HEK293 (cell line): ENCODE measurements around the gene BRD8.

ENCODE experiments used
- IKZF3 ChIP-seq: fragments of 450-650 bp; IDR thresholded peaks from 2 replicates; pipeline ENCODE4 v1.5.0; 2018; ENCODE audit warnings: missing biosample characterization, mild to moderate bottlenecking, missing genetic modification characterization, moderate library complexity
- KLF9 ChIP-seq: fragments of 450-650 bp; formaldehyde crosslinking; IDR thresholded peaks from 2 replicates; pipeline ENCODE4 v1.5.1; 2016; ENCODE audit warnings: missing biosample characterization, missing genetic modification characterization, low read depth
- YY1 ChIP-seq: fragments of 450-650 bp; formaldehyde crosslinking; IDR thresholded peaks from 2 replicates; pipeline ENCODE4 v1.5.1; 2018; ENCODE audit warnings: missing biosample characterization, missing genetic modification characterization
- ZBTB7A ChIP-seq: fragments of 450-650 bp; formaldehyde crosslinking; IDR thresholded peaks from 2 replicates; pipeline ENCODE4 v1.5.1; 2016; ENCODE audit warnings: low read depth, missing biosample characterization, missing genetic modification characterization
- ZFP69B ChIP-seq: fragments of 450-650 bp; formaldehyde crosslinking; IDR thresholded peaks from 2 replicates; pipeline ENCODE4 v1.5.1; 2016; ENCODE audit warnings: missing biosample characterization, missing genetic modification characterization
- ZNF10 ChIP-seq: fragments of 450-650 bp; formaldehyde crosslinking; IDR thresholded peaks from 2 replicates; pipeline ENCODE4 v1.5.1; 2017; ENCODE audit warnings: missing biosample characterization, missing genetic modification characterization
- ZNF157 ChIP-seq: fragments of 450-650 bp; formaldehyde crosslinking; IDR thresholded peaks from 2 replicates; pipeline ENCODE4 v1.5.1; 2016; ENCODE audit warnings: missing biosample characterization, missing genetic modification characterization
- ZNF335 ChIP-seq: fragments of 450-650 bp; formaldehyde crosslinking; conservative IDR thresholded peaks from 2 replicates; pipeline ENCODE4 v1.5.1; 2016; ENCODE audit warnings: missing biosample characterization, missing genetic modification characterization
- ZNF426 ChIP-seq: fragments of 450-650 bp; formaldehyde crosslinking; IDR thresholded peaks from 2 replicates; pipeline ENCODE4 v1.5.1; 2017; ENCODE audit warnings: missing biosample characterization, missing genetic modification characterization, mild to moderate bottlenecking, inconsistent platforms, moderate library complexity
- ZNF561 ChIP-seq: fragments of 450-650 bp; IDR thresholded peaks from 2 replicates; pipeline ENCODE4 v1.5.1; 2018; ENCODE audit warnings: missing biosample characterization, missing genetic modification characterization, borderline replicate concordance
- ZNF580 ChIP-seq: fragments of 450-650 bp; formaldehyde crosslinking; IDR thresholded peaks from 2 replicates; pipeline ENCODE4 v1.5.1; 2016; ENCODE audit warnings: missing biosample characterization, missing genetic modification characterization
- ZNF624 ChIP-seq: fragments of 450-650 bp; formaldehyde crosslinking; IDR thresholded peaks from 2 replicates; pipeline ENCODE4 v1.5.1; 2017; ENCODE audit warnings: missing biosample characterization, missing genetic modification characterization
- ZNF639 ChIP-seq: fragments of 450-650 bp; formaldehyde crosslinking; IDR thresholded peaks from 2 replicates; pipeline ENCODE4 v1.5.1; 2016; ENCODE audit warnings: missing biosample characterization, missing genetic modification characterization
- ZNF670 ChIP-seq: fragments of 450-650 bp; formaldehyde crosslinking; IDR thresholded peaks from 2 replicates; pipeline ENCODE4 v1.5.1; 2016; ENCODE audit warnings: missing biosample characterization, missing genetic modification characterization, low read depth
- ZNF704 ChIP-seq: fragments of 450-650 bp; formaldehyde crosslinking; IDR thresholded peaks from 2 replicates; pipeline ENCODE4 v1.5.1; 2016; ENCODE audit warnings: missing biosample characterization, missing genetic modification characterization
- ZNF747 ChIP-seq: fragments of 450-650 bp; formaldehyde crosslinking; IDR thresholded peaks from 2 replicates; pipeline ENCODE4 v1.5.1; 2016; ENCODE audit warnings: missing biosample characterization, missing genetic modification characterization
- ZNF792 ChIP-seq: fragments of 450-650 bp; formaldehyde crosslinking; IDR thresholded peaks from 2 replicates; pipeline ENCODE4 v1.5.1; 2016; ENCODE audit warnings: missing biosample characterization, missing genetic modification characterization
- ZSCAN23 ChIP-seq: fragments of 450-650 bp; formaldehyde crosslinking; IDR thresholded peaks from 2 replicates; pipeline ENCODE4 v1.5.1; 2016; ENCODE audit warnings: missing biosample characterization, missing genetic modification characterization
- TF ChIP-seq, protein P1 (sequence below): fragments of 450-650 bp; formaldehyde crosslinking; IDR thresholded peaks from 2 replicates; pipeline ENCODE4 v1.5.1; 2016; ENCODE audit warnings: missing biosample characterization, missing genetic modification characterization
- TF ChIP-seq, protein P2 (sequence below): fragments of 450-650 bp; formaldehyde crosslinking; conservative IDR thresholded peaks from 2 replicates; pipeline ENCODE4 v1.5.1; 2016; ENCODE audit warnings: low read depth, missing biosample characterization, missing genetic modification characterization
- TF ChIP-seq, protein P3 (sequence below): fragments of 450-650 bp; formaldehyde crosslinking; IDR thresholded peaks from 2 replicates; pipeline ENCODE4 v1.5.1; 2017; ENCODE audit warnings: missing biosample characterization, mild to moderate bottlenecking, missing genetic modification characterization, moderate library complexity
- TF ChIP-seq, protein P4 (sequence below): fragments of 450-650 bp; formaldehyde crosslinking; IDR thresholded peaks from 2 replicates; pipeline ENCODE4 v1.5.1; 2017; ENCODE audit warnings: missing biosample characterization, missing genetic modification characterization
- TF ChIP-seq, protein P5 (sequence below): fragments of 450-650 bp; formaldehyde crosslinking; IDR thresholded peaks from 2 replicates; pipeline ENCODE4 v1.5.0; 2017; ENCODE audit warnings: missing biosample characterization, missing genetic modification characterization, borderline replicate concordance
- TF ChIP-seq, protein P6 (sequence below): fragments of 450-650 bp; formaldehyde crosslinking; IDR thresholded peaks from 2 replicates; pipeline ENCODE4 v1.5.1; 2016; ENCODE audit warnings: missing biosample characterization, missing genetic modification characterization

Gene BRD8

GRCh38 chr5:138178516-138179276 lies at the start of gene BRD8, which contains the start of gene KIF20A (continued):
- TF ChIP-seq, protein P1, sequence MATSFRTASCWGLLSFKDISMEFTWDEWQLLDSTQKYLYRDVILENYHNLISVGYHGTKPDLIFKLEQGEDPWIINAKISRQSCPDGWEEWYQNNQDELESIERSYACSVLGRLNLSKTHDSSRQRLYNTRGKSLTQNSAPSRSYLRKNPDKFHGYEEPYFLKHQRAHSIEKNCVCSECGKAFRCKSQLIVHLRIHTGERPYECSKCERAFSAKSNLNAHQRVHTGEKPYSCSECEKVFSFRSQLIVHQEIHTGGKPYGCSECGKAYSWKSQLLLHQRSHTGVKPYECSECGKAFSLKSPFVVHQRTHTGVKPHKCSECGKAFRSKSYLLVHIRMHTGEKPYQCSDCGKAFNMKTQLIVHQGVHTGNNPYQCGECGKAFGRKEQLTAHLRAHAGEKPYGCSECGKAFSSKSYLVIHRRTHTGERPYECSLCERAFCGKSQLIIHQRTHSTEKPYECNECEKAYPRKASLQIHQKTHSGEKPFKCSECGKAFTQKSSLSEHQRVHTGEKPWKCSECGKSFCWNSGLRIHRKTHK (tag by site-specific recombination) = no peak
- no peak for TF ChIP-seq ZNF747 (tag by site-specific recombination)
- no peak for TF ChIP-seq ZNF704 (tag by site-specific recombination)
- no peak for TF ChIP-seq ZNF561 (tag by site-specific recombination)
- TF ChIP-seq, protein P2, sequence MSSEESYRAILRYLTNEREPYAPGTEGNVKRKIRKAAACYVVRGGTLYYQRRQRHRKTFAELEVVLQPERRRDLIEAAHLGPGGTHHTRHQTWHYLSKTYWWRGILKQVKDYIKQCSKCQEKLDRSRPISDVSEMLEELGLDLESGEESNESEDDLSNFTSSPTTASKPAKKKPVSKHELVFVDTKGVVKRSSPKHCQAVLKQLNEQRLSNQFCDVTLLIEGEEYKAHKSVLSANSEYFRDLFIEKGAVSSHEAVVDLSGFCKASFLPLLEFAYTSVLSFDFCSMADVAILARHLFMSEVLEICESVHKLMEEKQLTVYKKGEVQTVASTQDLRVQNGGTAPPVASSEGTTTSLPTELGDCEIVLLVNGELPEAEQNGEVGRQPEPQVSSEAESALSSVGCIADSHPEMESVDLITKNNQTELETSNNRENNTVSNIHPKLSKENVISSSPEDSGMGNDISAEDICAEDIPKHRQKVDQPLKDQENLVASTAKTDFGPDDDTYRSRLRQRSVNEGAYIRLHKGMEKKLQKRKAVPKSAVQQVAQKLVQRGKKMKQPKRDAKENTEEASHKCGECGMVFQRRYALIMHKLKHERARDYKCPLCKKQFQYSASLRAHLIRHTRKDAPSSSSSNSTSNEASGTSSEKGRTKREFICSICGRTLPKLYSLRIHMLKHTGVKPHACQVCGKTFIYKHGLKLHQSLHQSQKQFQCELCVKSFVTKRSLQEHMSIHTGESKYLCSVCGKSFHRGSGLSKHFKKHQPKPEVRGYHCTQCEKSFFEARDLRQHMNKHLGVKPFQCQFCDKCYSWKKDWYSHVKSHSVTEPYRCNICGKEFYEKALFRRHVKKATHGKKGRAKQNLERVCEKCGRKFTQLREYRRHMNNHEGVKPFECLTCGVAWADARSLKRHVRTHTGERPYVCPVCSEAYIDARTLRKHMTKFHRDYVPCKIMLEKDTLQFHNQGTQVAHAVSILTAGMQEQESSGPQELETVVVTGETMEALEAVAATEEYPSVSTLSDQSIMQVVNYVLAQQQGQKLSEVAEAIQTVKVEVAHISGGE (tag by site-specific recombination) = peak; percentile 7; the same call in 1 of the 2 replicates
- TF ChIP-seq YY1 (tag by site-specific recombination) = peak; percentile 88
- TF ChIP-seq ZNF639 (tag by site-specific recombination) = peak; percentile 35
- peak; percentile 37; the same call in 1 of the 2 replicates for TF ChIP-seq ZFP69B (tag by site-specific recombination)
- TF ChIP-seq, protein P3, sequence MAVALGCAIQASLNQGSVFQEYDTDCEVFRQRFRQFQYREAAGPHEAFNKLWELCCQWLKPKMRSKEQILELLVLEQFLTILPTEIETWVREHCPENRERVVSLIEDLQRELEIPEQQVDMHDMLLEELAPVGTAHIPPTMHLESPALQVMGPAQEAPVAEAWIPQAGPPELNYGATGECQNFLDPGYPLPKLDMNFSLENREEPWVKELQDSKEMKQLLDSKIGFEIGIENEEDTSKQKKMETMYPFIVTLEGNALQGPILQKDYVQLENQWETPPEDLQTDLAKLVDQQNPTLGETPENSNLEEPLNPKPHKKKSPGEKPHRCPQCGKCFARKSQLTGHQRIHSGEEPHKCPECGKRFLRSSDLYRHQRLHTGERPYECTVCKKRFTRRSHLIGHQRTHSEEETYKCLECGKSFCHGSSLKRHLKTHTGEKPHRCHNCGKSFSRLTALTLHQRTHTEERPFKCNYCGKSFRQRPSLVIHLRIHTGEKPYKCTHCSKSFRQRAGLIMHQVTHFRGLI = peak; percentile 43; the same call in 1 of the 2 replicates
- no peak for TF ChIP-seq ZBTB7A (tag by site-specific recombination)
- TF ChIP-seq, protein P4, sequence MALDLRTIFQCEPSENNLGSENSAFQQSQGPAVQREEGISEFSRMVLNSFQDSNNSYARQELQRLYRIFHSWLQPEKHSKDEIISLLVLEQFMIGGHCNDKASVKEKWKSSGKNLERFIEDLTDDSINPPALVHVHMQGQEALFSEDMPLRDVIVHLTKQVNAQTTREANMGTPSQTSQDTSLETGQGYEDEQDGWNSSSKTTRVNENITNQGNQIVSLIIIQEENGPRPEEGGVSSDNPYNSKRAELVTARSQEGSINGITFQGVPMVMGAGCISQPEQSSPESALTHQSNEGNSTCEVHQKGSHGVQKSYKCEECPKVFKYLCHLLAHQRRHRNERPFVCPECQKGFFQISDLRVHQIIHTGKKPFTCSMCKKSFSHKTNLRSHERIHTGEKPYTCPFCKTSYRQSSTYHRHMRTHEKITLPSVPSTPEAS = no peak
- no peak for TF ChIP-seq ZNF792 (tag by site-specific recombination)
- peak; percentile 95 for TF ChIP-seq IKZF3 (tag by site-specific recombination)
- TF ChIP-seq ZNF157 (tag by site-specific recombination) = no peak
- TF ChIP-seq, protein P5, sequence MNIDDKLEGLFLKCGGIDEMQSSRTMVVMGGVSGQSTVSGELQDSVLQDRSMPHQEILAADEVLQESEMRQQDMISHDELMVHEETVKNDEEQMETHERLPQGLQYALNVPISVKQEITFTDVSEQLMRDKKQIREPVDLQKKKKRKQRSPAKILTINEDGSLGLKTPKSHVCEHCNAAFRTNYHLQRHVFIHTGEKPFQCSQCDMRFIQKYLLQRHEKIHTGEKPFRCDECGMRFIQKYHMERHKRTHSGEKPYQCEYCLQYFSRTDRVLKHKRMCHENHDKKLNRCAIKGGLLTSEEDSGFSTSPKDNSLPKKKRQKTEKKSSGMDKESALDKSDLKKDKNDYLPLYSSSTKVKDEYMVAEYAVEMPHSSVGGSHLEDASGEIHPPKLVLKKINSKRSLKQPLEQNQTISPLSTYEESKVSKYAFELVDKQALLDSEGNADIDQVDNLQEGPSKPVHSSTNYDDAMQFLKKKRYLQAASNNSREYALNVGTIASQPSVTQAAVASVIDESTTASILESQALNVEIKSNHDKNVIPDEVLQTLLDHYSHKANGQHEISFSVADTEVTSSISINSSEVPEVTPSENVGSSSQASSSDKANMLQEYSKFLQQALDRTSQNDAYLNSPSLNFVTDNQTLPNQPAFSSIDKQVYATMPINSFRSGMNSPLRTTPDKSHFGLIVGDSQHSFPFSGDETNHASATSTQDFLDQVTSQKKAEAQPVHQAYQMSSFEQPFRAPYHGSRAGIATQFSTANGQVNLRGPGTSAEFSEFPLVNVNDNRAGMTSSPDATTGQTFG (tag by site-specific recombination) = no peak
- no peak for TF ChIP-seq ZNF670
- TF ChIP-seq ZSCAN23 (tag by site-specific recombination) = no peak
- peak; percentile 99 for TF ChIP-seq ZNF335 (tag by site-specific recombination)
- TF ChIP-seq KLF9 (tag by site-specific recombination) = peak; percentile 62
- no peak for TF ChIP-seq ZNF426 (tag by site-specific recombination)
- no peak for TF ChIP-seq ZNF624 (tag by site-specific recombination)
- TF ChIP-seq, protein P6, sequence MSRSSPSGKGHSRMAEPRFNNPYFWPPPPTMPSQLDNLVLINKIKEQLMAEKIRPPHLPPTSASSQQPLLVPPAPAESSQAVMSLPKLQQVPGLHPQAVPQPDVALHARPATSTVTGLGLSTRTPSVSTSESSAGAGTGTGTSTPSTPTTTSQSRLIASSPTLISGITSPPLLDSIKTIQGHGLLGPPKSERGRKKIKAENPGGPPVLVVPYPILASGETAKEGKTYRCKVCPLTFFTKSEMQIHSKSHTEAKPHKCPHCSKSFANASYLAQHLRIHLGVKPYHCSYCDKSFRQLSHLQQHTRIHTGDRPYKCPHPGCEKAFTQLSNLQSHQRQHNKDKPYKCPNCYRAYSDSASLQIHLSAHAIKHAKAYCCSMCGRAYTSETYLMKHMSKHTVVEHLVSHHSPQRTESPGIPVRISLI = no peak
- TF ChIP-seq ZNF580 = peak; percentile 58; the same call in 1 of the 2 replicates
- no peak for TF ChIP-seq ZNF10
